ENCODE results near the gene PRPF6.

DNA sequence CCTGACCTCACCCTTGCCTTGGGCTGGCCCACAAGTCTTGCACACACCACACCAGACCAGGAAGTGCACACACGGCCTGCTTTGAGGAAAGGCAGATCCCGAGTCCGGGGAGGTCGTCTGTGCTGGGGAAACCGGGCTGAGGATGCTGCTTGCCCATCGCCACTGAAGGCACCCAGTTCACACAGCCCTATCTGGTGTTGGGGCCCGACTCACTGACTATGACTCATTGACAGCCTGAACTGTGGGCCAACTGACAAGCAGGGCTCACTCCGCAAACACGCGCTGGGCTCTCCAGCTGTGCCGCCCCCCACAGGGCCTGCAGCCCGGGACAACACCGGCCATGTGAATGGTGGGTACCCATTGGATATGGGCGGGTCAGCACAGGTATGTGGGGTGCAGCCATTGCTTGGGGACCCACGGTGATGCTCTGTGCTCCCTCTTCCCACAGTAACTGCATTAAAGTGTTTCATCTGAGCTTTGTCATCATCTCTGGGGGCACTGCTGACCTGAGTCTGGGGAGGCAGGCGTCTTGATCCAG lies 3.1 kb upstream of the PRPF6 start:
- TF ChIP-seq POLR2A (IDR thresholded peaks at IDR 0.05), result no peak
- TF ChIP-seq, protein P1, sequence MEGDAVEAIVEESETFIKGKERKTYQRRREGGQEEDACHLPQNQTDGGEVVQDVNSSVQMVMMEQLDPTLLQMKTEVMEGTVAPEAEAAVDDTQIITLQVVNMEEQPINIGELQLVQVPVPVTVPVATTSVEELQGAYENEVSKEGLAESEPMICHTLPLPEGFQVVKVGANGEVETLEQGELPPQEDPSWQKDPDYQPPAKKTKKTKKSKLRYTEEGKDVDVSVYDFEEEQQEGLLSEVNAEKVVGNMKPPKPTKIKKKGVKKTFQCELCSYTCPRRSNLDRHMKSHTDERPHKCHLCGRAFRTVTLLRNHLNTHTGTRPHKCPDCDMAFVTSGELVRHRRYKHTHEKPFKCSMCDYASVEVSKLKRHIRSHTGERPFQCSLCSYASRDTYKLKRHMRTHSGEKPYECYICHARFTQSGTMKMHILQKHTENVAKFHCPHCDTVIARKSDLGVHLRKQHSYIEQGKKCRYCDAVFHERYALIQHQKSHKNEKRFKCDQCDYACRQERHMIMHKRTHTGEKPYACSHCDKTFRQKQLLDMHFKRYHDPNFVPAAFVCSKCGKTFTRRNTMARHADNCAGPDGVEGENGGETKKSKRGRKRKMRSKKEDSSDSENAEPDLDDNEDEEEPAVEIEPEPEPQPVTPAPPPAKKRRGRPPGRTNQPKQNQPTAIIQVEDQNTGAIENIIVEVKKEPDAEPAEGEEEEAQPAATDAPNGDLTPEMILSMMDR (IDR thresholded peaks at IDR 0.05), result no peak

Data from body of pancreas (tissue), 4 donors.